Left ventricle myocardium superior (tissue), 1 donor: ENCODE data around the gene MAD1L1. TPM values are rescaled to one million over a fixed set of nuclear protein-coding genes. Genes with fewer than 3 reads are reported as not detected.
A peak's percentile ranks its signal among the peaks of the same experiment; 100 is the strongest.
"Not testable (repeated sequence)": the region's sequence is repeated elsewhere in the genome, so short reads cannot be mapped to it uniquely, and the experiment has no call there.

Experiments used
- ATAC-seq: fragments of 200-7000 bp; cut with Tn5 transposase; one replicate; pipeline ENCODE4 v1.9.1; 2020; ENCODE audit warnings: mild to moderate bottlenecking, moderate library complexity
- DNase-seq: peaks from one replicate; pipeline ENCODE4 v3.0.0-alpha.2; 2020
- intact Hi-C: fragments of 100-400 bp; cut with micrococcal nuclease; formaldehyde crosslinking; loops from one replicate; pipeline ENCODE4 v1.11.0; 2022
- total RNA-seq: library from RNA; stranded (reverse); fragmentation: NEBNext Ultra II Directional; extraction: Animal tissue kit (Norgen Biotek cat#: 25700); gene quantifications from one replicate; pipeline ENCODE4 v1.2.1, GENCODE V29; 2021
- donor health status: DM: no; HTN: yes; CAD: no; lungs with severe emphysema.

Gene MAD1L1
- total RNA-seq, 1 donor from 2014 or later: 19.1 TPM

DNA sequence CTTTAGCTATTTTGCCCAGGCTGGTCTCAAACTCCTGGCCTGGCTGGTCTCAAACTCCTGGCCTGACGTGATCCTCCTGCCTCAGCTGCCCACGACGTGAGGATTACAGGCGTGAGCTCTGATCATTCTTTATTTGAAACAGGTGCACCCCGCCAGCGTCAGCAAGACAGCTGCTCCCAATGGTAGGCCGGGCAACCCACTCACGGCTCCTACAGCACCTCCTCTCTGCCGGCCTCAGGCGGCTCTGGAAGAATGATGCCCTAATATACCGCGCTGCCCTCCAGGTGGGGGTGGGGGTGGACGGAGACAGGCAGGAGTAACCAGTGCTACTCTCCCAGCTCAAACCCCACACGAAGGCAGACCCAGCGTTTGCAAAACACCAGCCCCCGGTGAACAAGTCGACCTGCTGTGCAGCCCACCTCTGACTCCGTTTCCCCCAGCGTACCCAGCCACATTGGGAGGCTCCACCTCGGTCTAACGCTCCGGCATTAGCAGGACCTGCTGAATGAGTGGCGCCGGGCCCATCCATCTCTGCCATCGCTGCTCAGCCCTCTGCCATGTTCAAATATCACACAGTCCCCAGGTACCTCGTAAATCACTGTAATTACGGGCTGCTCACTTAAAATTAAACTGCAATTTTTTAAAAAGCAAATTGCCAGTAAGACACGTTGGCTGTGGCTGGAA is 414.0 kb downstream of the MAD1L1 start:
- no peak for DNase-seq
- intact Hi-C loops: no loop called here
- no peak for ATAC-seq

DNA sequence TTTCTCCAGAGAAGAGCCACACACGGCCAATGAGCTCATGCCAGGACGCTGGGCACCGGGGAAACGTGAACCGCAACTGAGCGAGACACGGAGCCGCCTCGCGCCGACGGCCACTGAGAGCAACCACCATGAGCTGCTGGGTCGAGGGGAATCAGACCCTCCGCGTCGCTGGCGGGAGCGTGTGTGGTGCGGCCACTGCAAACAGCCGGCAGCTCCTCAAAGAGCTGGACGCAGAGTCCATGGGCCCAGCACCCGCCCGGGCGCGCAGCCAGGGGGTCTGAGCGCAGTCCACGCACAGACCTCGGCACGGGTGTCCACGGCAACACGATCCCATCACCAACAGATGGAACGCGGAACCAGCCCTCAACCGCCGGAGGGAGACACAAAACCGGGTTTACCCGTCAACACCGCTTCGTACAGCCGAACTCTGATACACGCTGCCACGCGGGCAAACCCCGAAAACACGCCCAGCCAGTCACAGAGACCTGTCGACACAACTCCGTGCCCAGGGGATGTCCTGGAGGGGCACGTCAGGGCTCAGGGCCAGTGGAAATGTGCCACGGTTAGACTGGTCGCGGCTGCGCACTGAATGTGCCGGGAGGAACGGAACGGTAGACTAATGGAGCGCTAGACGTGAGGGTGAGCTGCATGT is 415.6 kb downstream of the MAD1L1 start:
- intact Hi-C loops: no loop called here
- DNase-seq (no peak), ATAC-seq (no peak)

DNA sequence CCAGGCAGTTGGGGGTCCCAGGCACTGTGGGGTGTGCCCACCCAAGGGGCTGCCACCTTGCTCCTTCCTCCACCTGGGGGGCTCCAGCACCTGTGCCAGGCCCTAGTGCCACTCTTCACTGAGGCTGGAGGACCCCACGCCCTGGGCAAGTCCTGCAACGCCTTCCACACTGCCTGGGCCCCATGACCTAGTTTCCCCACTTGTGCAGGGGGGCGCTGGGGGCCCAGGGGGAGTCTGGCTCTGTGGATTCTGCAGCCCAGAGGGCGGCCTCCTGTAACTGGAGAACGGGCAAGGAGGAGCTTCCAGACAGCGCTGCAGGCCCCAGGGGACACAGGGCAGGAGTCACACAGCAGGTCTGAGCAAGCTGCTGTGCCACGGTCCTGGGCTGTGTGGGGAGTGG is 416.3 kb downstream of the MAD1L1 start:
- DNase-seq, intact Hi-C loops: not testable (repeated sequence)

DNA sequence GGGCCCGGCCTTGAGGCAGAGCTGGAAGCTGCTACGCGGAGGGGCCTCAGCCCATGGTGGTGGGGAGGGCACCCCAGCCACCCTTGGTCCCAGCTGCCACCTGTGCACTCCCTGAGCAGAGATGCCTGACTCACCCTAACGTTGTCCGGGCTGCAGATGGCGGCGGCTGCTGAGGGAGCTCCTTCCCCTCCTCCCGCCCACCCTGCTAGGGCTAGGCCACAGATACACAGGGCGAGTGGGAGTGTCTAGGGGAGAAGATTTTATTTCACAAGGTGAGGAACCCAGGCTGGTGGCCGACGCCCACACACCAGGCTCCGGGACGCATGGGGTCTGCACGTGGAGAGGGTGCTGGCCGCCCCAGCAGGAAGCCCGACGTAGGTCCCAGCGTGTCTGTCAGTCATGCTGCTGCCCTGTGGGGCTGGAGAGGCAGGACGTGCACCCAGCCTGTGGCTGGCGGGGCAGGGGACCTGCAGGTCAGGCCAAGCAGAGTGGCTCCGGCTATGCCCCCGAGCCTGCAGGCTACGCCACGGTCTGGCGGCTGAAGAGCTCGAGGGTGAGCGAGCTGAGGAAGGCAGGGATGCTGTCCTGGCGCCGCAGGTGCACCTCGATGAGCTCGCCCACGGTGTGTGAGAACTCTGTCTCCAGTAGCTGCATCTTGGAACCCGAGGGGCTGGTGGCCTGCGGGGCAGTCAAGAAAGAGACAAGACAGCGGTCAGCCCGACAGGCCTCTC is 417.0 kb downstream of the MAD1L1 start:
- ATAC-seq, intact Hi-C loops, DNase-seq: not testable (repeated sequence)

More for the DNA sequence above, 416.3 kb downstream of the MAD1L1 start:
- ATAC-seq: not testable (repeated sequence)

DNA sequence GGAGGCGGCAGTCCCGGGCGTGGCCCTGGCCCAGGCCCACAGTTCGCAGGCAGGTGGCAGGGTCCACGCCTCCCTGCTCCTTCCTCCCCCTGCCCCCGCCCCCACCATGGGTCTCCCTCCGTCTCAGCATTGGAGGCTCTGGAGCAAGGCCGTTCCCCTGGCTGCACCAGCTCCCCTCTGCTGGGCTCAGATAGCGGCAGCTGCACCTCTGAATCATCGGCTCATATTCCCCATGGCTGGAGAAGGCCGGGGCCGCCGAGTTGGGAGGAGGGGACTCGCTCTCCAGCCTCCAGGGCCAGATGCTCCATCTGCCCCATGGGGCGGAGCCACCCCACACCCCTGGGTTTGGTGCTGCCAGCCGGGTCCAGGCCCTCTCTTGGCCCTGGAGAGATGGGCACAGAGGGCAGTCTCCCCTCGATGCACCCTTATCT is 417.7 kb downstream of the MAD1L1 start:
- no peak for DNase-seq
- intact Hi-C loops: no loop called here

DNA sequence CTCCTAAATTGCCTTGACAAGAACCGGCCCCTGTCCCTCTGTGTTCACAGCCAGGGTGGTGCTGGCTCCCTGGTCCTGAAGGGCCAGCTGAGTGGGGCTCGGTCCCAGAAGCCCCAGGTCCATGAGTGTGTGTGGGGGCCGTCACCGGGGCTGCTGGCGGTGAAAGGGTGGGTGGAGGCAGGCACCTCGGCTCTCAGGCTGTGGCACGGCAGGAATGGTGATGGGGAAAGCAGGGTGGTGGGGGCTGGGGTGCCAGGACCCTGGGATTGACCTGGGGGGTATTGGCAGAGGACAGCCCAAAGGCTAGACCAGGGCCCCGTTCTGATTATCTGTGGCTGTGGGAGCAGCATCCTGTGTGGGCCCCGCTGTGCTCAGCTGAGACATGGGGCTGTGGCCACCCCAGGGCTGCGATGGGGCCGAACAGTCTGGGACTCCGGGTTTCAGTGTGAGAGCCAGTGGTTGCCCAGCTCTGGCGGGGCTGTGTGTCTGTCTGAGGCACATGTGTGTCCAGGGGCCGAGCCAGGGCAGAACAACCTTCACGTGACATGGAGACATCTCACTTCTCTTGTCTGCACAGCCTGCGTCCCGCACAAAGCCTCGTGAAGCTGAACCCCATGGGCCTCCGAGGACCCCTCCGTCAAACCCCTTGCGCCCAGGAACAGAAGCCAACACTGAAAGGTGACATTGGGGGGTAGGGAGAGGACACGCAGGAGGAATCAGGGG is 418.5 kb downstream of the MAD1L1 start:
- ATAC-seq (no peak), DNase-seq (no peak)
- intact Hi-C loops: no loop called here

More for the DNA sequence above, 417.7 kb downstream of the MAD1L1 start:
- ATAC-seq: no peak

DNA sequence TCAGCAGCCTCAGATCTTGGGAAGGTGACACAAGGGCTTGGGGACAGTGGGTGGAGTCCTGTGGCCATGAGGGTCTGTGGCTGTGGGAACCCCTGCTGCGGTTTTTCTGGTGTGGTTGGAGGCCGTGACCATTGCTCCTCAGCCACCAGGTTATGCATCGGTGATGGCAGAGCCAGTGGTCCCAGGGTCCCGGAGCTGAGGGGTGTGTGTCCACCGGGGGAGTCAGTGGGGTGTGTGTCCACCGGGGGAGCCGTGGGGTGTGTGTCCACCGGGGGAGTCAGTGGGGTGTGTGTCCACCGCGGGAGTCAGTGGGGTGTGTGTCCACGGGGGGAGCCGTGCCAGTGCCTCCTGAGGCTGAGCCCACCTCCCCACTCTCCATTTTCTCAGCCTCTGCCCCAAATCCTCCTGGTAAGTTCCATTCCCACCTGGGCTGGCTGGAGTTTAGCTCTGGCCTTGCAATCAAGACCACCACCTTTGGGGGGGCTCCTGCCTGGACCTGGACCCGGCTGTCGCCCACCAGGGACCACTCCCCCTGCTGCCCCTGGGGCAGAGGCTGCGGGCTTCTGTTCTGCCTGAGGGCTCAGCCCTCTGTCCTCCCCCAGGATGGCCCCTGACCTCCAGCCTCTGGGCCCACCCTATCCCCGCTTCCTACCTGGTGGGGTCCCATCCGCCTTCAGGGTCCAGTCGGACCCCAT is 419.2 kb downstream of the MAD1L1 start:
- ATAC-seq (no peak), DNase-seq (no peak)
- intact Hi-C loops: no loop called here

DNA sequence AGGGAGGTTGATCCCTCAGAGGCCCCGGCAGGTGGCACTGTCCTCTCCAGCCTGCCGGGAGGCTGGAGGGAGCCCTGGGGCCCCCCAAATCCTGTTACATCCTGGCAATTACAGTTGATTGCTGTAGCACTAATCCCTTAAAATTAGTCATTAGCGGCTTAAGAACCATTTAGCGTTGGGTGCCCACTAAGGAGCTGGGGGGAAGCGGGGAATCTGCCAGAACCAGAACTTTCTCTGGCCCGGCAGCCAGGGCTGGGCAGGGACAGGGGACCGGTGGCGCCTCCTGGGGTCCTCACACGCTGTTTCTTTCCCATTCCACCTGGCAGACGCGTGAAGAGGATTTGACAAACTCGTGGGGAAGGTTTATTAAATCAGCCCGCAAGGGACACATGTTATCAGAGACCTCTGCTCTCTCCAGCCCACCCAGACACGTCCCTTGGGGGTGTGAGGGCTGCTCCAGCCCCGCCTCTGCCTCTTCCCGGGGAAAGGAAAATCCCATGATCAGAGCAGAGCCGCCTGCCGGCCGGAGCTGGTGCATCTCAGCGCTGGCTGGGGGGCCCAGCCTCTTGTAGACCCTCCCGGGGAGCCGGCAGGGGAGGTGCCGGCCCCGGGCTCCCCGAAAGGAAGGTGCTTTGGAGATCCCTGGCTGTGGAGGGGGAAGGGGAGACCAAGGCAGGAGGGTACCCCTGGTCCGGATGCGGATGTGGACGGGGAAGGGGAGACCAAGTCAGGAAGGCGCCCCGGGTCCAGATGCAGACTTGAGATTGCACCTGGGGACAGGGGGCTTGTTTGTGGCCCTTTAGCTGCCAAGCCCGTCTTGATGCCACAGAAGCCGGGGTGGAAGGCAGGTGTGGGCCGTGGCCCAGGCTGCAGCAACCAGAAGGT is 420.0 kb downstream of the MAD1L1 start:
- peak; percentile 73 for ATAC-seq
- intact Hi-C loops: no loop called here
- DNase-seq: no peak

DNA sequence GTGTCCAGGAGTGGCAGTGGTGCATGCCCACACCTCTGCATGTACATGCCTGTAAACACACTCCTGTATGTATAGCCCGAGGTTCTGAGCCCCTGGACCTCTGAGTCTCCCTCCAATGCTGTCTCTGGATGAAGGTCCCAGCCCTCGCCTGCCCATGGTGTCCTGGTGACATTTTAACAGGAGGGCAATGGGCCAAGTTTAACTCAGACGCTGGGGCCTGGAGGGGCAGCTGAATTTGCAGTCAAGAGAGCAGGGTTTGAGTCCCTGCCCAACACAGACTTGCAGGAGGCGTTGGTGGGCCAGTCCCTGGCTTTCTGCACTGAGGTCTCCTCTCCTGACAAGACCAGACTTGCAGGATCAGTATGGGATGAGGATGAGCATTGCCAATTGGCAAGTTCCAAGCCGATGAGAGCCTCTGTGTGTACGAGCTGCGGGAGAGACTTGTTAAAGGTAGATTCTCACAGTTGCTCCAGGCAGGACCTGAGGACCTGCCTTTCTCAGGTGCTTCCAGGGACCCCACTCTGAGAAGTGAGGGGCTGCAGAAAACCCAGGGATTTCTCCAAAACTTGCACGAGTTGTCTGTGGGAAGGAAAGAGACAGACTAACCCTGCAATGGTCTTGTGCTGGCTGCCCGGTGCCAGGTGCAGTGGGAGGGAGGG is 420.8 kb downstream of the MAD1L1 start:
- intact Hi-C loops: no loop called here
- ATAC-seq (peak; percentile 10), DNase-seq (no peak)

DNA sequence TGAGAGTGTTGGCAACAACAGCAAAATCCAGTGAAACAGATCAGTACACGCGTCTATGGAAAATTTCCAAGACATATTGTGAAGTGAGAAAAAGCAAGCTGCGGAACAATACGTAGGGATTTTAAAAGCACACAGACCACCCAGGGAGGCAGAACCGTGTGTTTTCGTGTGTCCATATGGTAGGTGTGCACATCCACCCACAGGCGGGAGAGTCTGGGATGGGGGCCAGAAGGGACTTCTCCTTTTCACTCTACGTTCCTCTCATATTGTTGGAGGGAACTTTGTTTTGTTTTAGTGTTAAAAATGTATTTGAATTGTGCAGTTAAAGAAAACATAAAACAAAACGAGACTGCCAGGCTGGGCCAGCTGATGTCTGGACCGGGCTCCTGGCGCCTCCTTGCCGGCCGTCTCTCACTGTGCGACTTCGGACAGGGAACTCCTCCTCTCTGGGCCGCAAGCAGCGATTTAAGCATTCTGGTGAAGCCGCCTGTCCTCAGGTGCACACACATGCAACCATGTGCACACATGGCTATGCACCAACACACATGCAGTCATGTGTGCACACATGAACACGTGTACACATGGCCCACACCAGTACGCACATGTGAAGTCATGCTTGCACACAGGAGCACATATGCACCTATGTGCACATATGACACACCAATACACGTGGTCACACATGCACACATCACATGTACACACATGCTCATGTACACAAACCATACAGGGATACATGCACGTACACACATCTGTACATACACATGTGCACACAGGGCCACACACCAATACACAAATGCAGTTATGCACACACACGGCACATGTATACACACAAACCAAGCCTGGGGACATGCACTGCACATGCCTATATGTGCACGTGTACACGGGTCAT is 421.5 kb downstream of the MAD1L1 start:
- DNase-seq: no peak
- ATAC-seq: no peak
- intact Hi-C loops: no loop called here

DNA sequence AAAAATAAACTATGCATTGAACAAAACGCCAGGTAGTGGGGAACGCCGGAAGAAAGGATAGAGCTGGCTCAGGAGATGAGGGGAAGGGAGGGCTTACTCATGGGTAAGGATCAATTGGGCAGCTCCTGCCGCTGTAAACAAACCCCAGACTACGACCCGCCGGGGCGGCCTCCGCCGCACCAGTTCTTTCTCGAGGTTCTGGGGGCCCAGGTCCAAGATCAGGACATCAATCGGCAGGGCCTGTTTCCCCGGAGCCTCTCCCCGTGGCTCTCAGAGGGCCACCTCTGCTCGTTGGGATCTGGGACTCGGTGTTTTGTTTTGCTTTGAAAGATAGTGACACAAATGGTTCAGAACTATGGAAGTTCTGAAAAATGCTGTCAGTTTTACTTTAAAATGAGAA is 422.2 kb downstream of the MAD1L1 start:
- DNase-seq: no peak
- intact Hi-C loops: no loop called here
- no peak for ATAC-seq

DNA sequence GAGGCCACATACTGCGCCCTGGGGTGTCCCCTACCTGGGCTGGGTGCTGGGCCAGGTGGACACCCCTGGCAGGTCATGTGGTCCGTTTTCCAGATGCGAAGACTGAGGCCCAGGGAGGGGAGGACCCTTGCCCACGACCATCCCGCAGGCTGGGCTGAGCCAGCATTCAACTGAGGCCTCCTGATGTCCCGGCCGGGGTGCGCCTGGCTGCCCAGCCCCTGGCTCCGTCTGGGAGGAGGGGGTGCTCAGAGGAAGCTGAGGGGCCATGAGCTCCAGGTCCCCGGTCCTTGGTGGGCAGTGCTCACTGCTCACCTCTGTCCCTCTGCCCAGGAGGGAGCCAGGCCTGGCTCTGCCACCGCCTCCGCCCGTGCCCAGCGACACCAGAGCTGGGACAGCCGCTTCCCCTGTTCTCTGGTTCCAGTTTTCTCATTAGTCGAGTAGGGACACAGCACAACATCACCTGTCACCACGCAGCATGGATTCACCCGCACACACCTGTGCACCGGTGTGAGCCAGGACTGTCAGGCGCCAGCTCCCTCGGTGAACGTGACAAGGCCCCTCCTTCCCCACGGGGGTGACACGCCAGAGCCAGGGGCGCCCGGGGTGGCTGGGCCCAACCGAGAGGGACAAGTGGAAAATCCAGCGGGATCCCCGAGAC is 423.0 kb downstream of the MAD1L1 start:
- intact Hi-C loops: no loop called here
- DNase-seq (no peak), ATAC-seq (no peak)

DNA sequence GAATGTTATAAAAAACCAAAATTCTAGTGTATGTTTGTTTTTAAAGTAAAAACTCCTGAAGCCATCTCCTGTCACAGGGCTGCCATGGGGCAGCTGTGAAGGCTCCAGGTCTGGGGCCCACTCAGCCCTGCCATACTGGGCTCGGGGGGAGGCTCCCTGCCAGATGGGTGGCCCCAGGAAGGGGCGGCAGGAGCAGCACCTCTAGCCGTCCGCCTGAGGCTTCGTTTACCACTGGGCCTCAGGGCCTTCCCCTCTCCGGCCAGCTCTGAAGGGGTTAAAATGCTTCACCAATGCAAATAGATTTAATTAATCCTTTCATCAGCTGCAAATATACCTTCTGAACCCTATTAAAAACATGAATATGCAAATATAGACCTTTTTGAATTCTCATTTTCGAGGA is 423.7 kb downstream of the MAD1L1 start:
- no peak for DNase-seq
- no peak for ATAC-seq
- intact Hi-C loops: no loop called here

DNA sequence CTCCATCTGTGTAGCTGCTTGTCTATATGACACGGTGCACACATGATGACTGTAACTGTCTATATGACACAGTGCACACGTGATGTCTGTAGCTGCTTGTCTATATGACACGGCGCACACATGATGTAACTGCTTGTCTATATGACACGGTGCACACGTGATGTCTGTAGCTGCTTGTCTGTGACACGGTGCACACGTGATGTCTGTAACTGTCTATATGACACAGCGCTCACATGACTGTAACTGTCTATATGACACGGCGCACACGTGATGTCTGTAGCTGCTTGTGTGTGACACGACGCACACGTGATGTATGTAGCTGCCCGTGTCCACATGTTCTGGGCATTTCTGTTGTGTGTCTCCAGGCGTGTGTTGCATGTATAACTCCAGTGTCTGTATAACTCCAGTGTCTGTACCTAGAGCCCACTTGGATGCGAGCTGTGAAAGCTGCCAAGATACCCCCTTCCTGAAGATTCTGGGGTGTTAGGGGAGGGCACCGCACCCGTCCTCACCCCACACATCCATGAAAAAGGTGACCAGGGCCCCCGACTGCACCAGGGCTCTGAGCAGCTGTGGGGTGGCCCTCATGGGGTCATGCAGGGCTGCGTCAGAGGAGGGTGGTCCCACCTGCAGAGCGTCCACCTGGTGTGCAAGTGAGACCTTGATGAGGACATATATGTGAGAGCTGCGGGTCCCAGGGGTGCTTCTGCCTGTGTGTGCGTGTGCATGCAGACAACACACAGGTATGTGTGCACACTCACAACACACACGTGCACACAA is 424.7 kb downstream of the MAD1L1 start:
- intact Hi-C loops: no loop called here
- no peak for ATAC-seq
- no peak for DNase-seq

DNA sequence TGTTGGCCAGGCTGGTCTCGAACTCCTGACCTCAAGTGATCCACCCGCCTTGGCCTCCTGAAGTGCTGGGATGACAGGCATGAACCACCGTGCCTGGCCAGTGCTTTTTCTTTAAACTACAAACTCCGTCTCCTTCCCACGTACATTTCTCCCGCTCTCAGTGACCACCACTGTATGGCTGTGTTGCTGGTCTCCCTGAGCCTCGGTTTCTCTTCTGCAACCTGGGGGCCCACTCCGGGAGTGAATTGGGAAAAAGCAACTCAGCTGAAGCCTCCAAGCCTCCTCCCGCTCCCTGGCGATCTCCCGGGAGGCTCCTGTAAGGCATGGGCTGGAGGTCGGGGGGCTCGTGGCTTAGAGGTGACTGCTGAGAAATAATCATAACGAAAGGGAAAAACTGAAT is 426.4 kb downstream of the MAD1L1 start:
- no peak for ATAC-seq

More for the DNA sequence above, 426.4 kb downstream of the MAD1L1 start:
- intact Hi-C loops: no loop called here
- no peak for DNase-seq
